GM12878 (cell line): ENCODE results near the gene GALNTL6. TPM values are rescaled to one million over a fixed set of nuclear protein-coding genes. Genes with fewer than 3 reads are reported as not detected.

Experiments used
- ATAC-seq: fragments of 200-7000 bp; cut with Tn5 transposase; 3 replicates; pipeline ENCODE4 v1.9.1; 2020; ENCODE audit warnings: mild to moderate bottlenecking, moderate library complexity
- BruUV-seq: library from RNA; stranded (reverse); fragments of 400-500 nt; replicated peaks from 2 replicates; lab custom pipeline; 2021; lab: Mats Ljungman, UMichigan
- CTCF ChIA-PET: fragments of 300-600 bp; sonication (Branson Sonifier 250); formaldehyde crosslinking; extraction: SDS; loops from one replicate; lab custom pipeline; 2021; ENCODE audit warnings: inconsistent platforms; lab: Yijun Ruan, JAX
- POLR2A ChIA-PET: fragments of 350-600 bp; formaldehyde crosslinking; extraction: SDS; loops from one replicate; lab custom pipeline; 2021; ENCODE audit warnings: inconsistent platforms; lab: Charles Lee
- RAD21 ChIA-PET: fragments of 300-600 bp; sonication (Branson Sonifier 250); formaldehyde crosslinking; loops from one replicate; lab custom pipeline; 2023; ENCODE audit warnings: antibody characterized with exemption; ENCODE audit not compliant: unreplicated experiment; lab: Charles Lee
- SMC1A ChIA-PET: fragments of 300-600 bp; sonication (Branson Sonifier 250); formaldehyde crosslinking; loops from one replicate; lab custom pipeline; 2023; ENCODE audit not compliant: unreplicated experiment, uncharacterized antibody; lab: Charles Lee
- DNase-seq: peaks from one replicate; pipeline ENCODE4 v3.0.0-alpha.2; 2011; ENCODE audit warnings: low read depth, low spot score
- FAIRE-seq: peaks from 3 replicates; lab custom pipeline; 2011; peaks lifted over from hg19 to GRCh38; lab: Jason Lieb, UNC
- H2AFZ ChIP-seq: 2 replicates; pipeline ENCODE4 v1.6.0; 2011; ENCODE audit warnings: low read depth, low read length, control low read depth; ENCODE audit not compliant: control insufficient read depth
- H3K27ac ChIP-seq: 2 replicates; pipeline ENCODE4 v1.5.1; 2011; ENCODE audit warnings: control low read depth; ENCODE audit not compliant: control insufficient read depth, insufficient read depth
- H3K27me3 ChIP-seq, 2 experiments: replicated peaks in 1 of 2; 2 replicates each; pipeline versions ENCODE4 v1.6.0 to v1.6.1; 2011; ENCODE audit warnings: low read length in 1 of 2; ENCODE audit not compliant: control insufficient read depth in 2 of 2, insufficient read depth in 2 of 2
- H3K36me3 ChIP-seq, 2 experiments: 2 replicates each; pipeline ENCODE4 v1.5.1; 2011; ENCODE audit warnings: low read length in 1 of 2; ENCODE audit not compliant: control insufficient read depth in 2 of 2, insufficient read depth in 2 of 2
- H3K4me1 ChIP-seq: 2 replicates; pipeline ENCODE4 v1.6.1; 2011; ENCODE audit warnings: mild to moderate bottlenecking, low read length, moderate library complexity, mixed read lengths; ENCODE audit not compliant: control insufficient read depth, insufficient read depth
- H3K4me2 ChIP-seq: 2 replicates; pipeline ENCODE4 v1.6.0; 2011; ENCODE audit warnings: control low read depth; ENCODE audit not compliant: control insufficient read depth, insufficient read depth
- H3K4me3 ChIP-seq: fragments of 200-600 bp; sonication (generic); 2 replicates; pipeline ENCODE4 v1.5.1; 2016
- H3K79me2 ChIP-seq: 2 replicates; pipeline ENCODE4 v1.6.0; 2011; ENCODE audit warnings: low read length; ENCODE audit not compliant: control insufficient read depth, insufficient read depth
- H3K9ac ChIP-seq: 2 replicates; pipeline ENCODE4 v1.8.0; 2011; ENCODE audit warnings: low read length, control low read depth, mixed read lengths; ENCODE audit not compliant: control insufficient read depth, insufficient read depth
- H3K9me3 ChIP-seq: replicated peaks from 3 replicates; pipeline ENCODE4 v1.5.1; 2011; ENCODE audit warnings: mild to moderate bottlenecking, low read length; ENCODE audit not compliant: control insufficient read depth, insufficient read depth
- H4K20me1 ChIP-seq: 2 replicates; pipeline ENCODE4 v1.6.0; 2011; ENCODE audit not compliant: control insufficient read depth, insufficient read depth
- ETV6 ChIP-seq, 2 experiments: fragments of 450-650 bp in 1 of 2; IDR thresholded peaks in 1 of 2; conservative IDR thresholded peaks in 1 of 2; 2 replicates each; pipeline ENCODE4 v1.6.1; 2014; ENCODE audit warnings: antibody characterized with exemption in 1 of 2, borderline replicate concordance in 1 of 2, low read depth in 1 of 2, mild to moderate bottlenecking in 1 of 2, moderate library complexity in 1 of 2
- HDAC2 ChIP-seq: fragments of 200-600 bp; sonication (generic); IDR thresholded peaks from 2 replicates; pipeline ENCODE4 v1.6.1; 2017
- KLF5 ChIP-seq: fragments of 450-650 bp; IDR thresholded peaks from 2 replicates; pipeline ENCODE4 v1.6.1; 2014; ENCODE audit warnings: mild to moderate bottlenecking; ENCODE audit not compliant: partially characterized antibody
- NR2C1 ChIP-seq: fragments of 450-650 bp; IDR thresholded peaks from 2 replicates; pipeline ENCODE4 v1.6.1; 2017; ENCODE audit warnings: antibody characterized with exemption, mild to moderate bottlenecking, moderate library complexity
- SMARCA5 ChIP-seq: fragments of 450-650 bp; IDR thresholded peaks from 2 replicates; pipeline ENCODE4 v1.6.1; 2017; ENCODE audit warnings: mild to moderate bottlenecking
- ZNF622 ChIP-seq: fragments of 450-650 bp; IDR thresholded peaks from 2 replicates; pipeline ENCODE4 v1.6.1; 2017; ENCODE audit warnings: mild to moderate bottlenecking, inconsistent platforms
- WGBS: methylation state at CpG from one replicate; pipeline ENCODE4 v1.1.6; 2016; ENCODE audit warnings: low lambda C conversion rate; ENCODE audit not compliant: insufficient replicate concordance, insufficient coverage; ENCODE audit errors: missing lambda C conversion rate; 5-methylcytosine and 5-hydroxymethylcytosine counted together
- in situ Hi-C: fragments of 300-500 bp; cut with MboI; formaldehyde crosslinking; loops from 9 replicates; pipeline ENCODE4 v1.14.3; 2018; ENCODE audit warnings: mixed read lengths
- intact Hi-C: fragments of 100-400 bp; cut with micrococcal nuclease; formaldehyde crosslinking; loops from one replicate; pipeline ENCODE4 v1.14.2; 2022; ENCODE audit not compliant: unreplicated experiment
- polyA plus RNA-seq, 11 experiments: library from polyadenylated mRNA; depleted of rRNA in 4 of 11; unstranded in 6 of 11; stranded (reverse) in 5 of 11; fragments of >200 nt; fragmentation: Nextera tagmentation in 4 of 11; fragmentation: Illumina TruSeq in 1 of 11; extraction: Ambion mirVana in 4 of 11; extraction: Trizol in 1 of 11; gene quantifications; 1 replicate in 1 of 11; 2 replicates in 10 of 11; pipeline versions ENCODE4 v1.2.1 to v1.2.3, GENCODE V29; 2011 to 2016; ENCODE audit warnings: inconsistent platforms in 2 of 11, missing spikeins in 2 of 11, low read depth in 1 of 11
- total RNA-seq, 4 experiments: library from RNA; depleted of rRNA in 3 of 4; stranded (reverse); fragments of >200 nt in 3 of 4; fragmentation: Illumina TruSeq in 1 of 4; extraction: Trizol in 1 of 4; gene quantifications; 2 replicates each; pipeline versions ENCODE4 v1.2.1 to v1.2.3, GENCODE V29; 2013 to 2021
- TF ChIP-seq, protein P1 (sequence below): fragments of 150-350 bp; IDR thresholded peaks from 2 replicates; pipeline ENCODE4 v1.6.1; 2016; ENCODE audit warnings: low read depth, low read length
- TF ChIP-seq, protein P2 (sequence below): fragments of 450-650 bp; IDR thresholded peaks from 2 replicates; pipeline ENCODE4 v1.6.1; 2017; ENCODE audit warnings: mild to moderate bottlenecking, low read depth, inconsistent platforms; ENCODE audit not compliant: poor library complexity, severe bottlenecking
- TF ChIP-seq, protein P3 (sequence below): fragments of 450-650 bp; conservative IDR thresholded peaks from 2 replicates; pipeline ENCODE4 v1.6.1; 2017; ENCODE audit warnings: mild to moderate bottlenecking, moderate library complexity
- TF ChIP-seq, protein P4 (sequence below): fragments of 450-650 bp; IDR thresholded peaks from 2 replicates; pipeline ENCODE4 v1.6.1; 2017; ENCODE audit warnings: mild to moderate bottlenecking, moderate library complexity

The GALNTL6 gene
- total and polyA plus RNA-seq, 10 of the 15 experiments (the other 5 are each of a cell fraction or from before 2014, with no cell fraction given): 0.01 to 0.29 TPM; not detected in 8

DNA sequence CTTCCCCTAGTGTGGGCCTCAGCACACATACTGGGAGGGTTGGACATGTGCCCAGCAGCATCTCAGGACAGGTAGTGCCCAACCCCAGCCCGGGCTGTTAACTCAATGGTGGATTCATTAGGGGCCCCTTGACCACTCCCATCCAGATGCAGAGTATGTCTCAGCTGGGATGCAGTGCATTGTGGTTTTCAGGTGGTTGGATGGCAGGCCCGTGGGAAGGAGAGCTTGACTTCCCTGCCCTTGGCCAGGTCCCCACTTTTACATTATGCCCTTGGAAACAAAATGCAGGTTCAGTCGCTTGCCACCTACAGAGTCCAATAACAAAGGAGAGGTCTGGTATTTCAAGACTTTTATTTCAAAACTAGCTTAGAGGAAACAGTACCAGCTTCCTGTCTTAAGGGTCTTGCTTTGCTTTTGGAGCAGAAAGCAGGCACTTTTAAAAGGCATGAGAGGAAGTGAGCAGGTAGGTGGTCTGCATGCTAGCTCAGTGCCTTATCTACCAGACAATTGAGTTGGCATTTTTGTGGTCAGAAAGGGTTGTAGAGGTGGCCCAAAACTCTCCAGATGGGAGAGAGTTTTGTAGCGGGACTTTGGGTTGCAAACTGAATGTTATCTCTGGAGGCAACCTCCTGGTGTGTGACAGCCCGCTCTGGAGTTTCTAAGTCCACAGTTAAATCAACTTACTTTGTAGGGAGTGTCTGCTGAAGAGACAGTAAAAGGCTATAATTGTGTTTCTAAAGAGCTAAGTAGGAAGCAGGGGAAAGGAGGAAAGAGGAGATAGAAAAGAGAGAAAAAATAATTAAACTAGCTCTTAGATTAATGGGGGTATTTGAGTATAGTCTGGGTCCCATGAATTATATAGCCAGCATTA is 171.0 kb downstream of the GALNTL6 start:
- RAD21 ChIA-PET: no interaction called here
- TF ChIP-seq, protein P1, sequence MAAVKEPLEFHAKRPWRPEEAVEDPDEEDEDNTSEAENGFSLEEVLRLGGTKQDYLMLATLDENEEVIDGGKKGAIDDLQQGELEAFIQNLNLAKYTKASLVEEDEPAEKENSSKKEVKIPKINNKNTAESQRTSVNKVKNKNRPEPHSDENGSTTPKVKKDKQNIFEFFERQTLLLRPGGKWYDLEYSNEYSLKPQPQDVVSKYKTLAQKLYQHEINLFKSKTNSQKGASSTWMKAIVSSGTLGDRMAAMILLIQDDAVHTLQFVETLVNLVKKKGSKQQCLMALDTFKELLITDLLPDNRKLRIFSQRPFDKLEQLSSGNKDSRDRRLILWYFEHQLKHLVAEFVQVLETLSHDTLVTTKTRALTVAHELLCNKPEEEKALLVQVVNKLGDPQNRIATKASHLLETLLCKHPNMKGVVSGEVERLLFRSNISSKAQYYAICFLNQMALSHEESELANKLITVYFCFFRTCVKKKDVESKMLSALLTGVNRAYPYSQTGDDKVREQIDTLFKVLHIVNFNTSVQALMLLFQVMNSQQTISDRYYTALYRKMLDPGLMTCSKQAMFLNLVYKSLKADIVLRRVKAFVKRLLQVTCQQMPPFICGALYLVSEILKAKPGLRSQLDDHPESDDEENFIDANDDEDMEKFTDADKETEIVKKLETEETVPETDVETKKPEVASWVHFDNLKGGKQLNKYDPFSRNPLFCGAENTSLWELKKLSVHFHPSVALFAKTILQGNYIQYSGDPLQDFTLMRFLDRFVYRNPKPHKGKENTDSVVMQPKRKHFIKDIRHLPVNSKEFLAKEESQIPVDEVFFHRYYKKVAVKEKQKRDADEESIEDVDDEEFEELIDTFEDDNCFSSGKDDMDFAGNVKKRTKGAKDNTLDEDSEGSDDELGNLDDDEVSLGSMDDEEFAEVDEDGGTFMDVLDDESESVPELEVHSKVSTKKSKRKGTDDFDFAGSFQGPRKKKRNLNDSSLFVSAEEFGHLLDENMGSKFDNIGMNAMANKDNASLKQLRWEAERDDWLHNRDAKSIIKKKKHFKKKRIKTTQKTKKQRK: no peak
- TF ChIP-seq, protein P2, sequence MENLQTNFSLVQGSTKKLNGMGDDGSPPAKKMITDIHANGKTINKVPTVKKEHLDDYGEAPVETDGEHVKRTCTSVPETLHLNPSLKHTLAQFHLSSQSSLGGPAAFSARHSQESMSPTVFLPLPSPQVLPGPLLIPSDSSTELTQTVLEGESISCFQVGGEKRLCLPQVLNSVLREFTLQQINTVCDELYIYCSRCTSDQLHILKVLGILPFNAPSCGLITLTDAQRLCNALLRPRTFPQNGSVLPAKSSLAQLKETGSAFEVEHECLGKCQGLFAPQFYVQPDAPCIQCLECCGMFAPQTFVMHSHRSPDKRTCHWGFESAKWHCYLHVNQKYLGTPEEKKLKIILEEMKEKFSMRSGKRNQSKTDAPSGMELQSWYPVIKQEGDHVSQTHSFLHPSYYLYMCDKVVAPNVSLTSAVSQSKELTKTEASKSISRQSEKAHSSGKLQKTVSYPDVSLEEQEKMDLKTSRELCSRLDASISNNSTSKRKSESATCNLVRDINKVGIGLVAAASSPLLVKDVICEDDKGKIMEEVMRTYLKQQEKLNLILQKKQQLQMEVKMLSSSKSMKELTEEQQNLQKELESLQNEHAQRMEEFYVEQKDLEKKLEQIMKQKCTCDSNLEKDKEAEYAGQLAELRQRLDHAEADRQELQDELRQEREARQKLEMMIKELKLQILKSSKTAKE: no peak
- TF ChIP-seq NR2C1 (no peak), ZNF622 (no peak), KLF5 (no peak), SMARCA5 (no peak), ETV6 (conservative IDR thresholded peaks at IDR 0.05 in 1 of 2, IDR thresholded peaks at IDR 0.05 in 1 of 2; ENCODE audit: borderline replicate concordance in 1 of 2, low read depth in 1 of 2) (no peak), HDAC2 (no peak)
- TF ChIP-seq, protein P3, sequence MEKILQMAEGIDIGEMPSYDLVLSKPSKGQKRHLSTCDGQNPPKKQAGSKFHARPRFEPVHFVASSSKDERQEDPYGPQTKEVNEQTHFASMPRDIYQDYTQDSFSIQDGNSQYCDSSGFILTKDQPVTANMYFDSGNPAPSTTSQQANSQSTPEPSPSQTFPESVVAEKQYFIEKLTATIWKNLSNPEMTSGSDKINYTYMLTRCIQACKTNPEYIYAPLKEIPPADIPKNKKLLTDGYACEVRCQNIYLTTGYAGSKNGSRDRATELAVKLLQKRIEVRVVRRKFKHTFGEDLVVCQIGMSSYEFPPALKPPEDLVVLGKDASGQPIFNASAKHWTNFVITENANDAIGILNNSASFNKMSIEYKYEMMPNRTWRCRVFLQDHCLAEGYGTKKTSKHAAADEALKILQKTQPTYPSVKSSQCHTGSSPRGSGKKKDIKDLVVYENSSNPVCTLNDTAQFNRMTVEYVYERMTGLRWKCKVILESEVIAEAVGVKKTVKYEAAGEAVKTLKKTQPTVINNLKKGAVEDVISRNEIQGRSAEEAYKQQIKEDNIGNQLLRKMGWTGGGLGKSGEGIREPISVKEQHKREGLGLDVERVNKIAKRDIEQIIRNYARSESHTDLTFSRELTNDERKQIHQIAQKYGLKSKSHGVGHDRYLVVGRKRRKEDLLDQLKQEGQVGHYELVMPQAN: no peak
- TF ChIP-seq, protein P4, sequence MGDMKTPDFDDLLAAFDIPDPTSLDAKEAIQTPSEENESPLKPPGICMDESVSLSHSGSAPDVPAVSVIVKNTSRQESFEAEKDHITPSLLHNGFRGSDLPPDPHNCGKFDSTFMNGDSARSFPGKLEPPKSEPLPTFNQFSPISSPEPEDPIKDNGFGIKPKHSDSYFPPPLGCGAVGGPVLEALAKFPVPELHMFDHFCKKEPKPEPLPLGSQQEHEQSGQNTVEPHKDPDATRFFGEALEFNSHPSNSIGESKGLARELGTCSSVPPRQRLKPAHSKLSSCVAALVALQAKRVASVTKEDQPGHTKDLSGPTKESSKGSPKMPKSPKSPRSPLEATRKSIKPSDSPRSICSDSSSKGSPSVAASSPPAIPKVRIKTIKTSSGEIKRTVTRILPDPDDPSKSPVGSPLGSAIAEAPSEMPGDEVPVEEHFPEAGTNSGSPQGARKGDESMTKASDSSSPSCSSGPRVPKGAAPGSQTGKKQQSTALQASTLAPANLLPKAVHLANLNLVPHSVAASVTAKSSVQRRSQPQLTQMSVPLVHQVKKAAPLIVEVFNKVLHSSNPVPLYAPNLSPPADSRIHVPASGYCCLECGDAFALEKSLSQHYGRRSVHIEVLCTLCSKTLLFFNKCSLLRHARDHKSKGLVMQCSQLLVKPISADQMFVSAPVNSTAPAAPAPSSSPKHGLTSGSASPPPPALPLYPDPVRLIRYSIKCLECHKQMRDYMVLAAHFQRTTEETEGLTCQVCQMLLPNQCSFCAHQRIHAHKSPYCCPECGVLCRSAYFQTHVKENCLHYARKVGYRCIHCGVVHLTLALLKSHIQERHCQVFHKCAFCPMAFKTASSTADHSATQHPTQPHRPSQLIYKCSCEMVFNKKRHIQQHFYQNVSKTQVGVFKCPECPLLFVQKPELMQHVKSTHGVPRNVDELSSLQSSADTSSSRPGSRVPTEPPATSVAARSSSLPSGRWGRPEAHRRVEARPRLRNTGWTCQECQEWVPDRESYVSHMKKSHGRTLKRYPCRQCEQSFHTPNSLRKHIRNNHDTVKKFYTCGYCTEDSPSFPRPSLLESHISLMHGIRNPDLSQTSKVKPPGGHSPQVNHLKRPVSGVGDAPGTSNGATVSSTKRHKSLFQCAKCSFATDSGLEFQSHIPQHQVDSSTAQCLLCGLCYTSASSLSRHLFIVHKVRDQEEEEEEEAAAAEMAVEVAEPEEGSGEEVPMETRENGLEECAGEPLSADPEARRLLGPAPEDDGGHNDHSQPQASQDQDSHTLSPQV: no peak

More for the DNA sequence above, 171.0 kb downstream of the GALNTL6 start:
- ChIA-PET SMC1A (no interaction called here), CTCF (no interaction called here), POLR2A (interaction anchor here (1.1 kb wide), 1 partner anchor 25 kb away, joined by 3 read pairs; no protein-coding TSS in a partner anchor)
- no TSS peak for BruUV-seq
- Histone ChIP-seq H3K9me3 (no peaks in the 10 kb centered on the region), H3K9ac (no peak overlapping the region), H3K27me3 (no peaks in the 10 kb centered on the region), H3K4me3 (no peak overlapping the region), H3K36me3 (no peaks in the 10 kb centered on the region), H3K4me1 (no peaks in the 10 kb centered on the region), H3K79me2 (no peaks in the 10 kb centered on the region), H4K20me1 (no peaks in the 10 kb centered on the region), H3K27ac (no peak overlapping the region), H3K4me2 (no peak overlapping the region), H2AFZ (no peak overlapping the region)
- DNase-seq (no peak), FAIRE-seq (no peak), ATAC-seq (no peak)
- intact Hi-C loops (no loop called here), in situ Hi-C loops (no loop called here)
- 27% methylated on average over 5 of the region's 5 CpGs for WGBS
